Calu3 (cell line): ENCODE measurements around the gene AQP1. TPM values are rescaled to one million over a fixed set of nuclear protein-coding genes. Genes with fewer than 3 reads are reported as not detected.

ENCODE experiments used
- BruUV-seq: library from RNA; stranded (reverse); fragments of 400-500 nt; replicated peaks from 2 replicates; lab custom pipeline; 2021; lab: Mats Ljungman, UMichigan
- CTCF ChIA-PET: fragments of 300-600 bp; sonication (Branson Sonifier 250); formaldehyde crosslinking; loops from one replicate; lab custom pipeline; 2022; ENCODE audit warnings: antibody characterized with exemption; lab: Charles Lee
- DNase-seq: peaks from one replicate; pipeline ENCODE4 v3.0.0; 2022
- H3K27ac Mint-ChIP-seq: one replicate; pipeline ENCODE4 v1.8.0; 2022; ENCODE audit warnings: mixed read lengths; ENCODE audit not compliant: unreplicated experiment
- H3K27me3 Mint-ChIP-seq: one replicate; pipeline ENCODE4 v1.8.0; 2022; ENCODE audit warnings: mixed read lengths; ENCODE audit not compliant: unreplicated experiment
- H3K36me3 Mint-ChIP-seq: one replicate; pipeline ENCODE4 v1.8.0; 2022; ENCODE audit warnings: mild to moderate bottlenecking, moderate library complexity, mixed read lengths; ENCODE audit not compliant: insufficient read depth, unreplicated experiment
- H3K4me1 Mint-ChIP-seq: one replicate; pipeline ENCODE4 v1.8.0; 2022; ENCODE audit warnings: mild to moderate bottlenecking, low read depth, mixed read lengths; ENCODE audit not compliant: unreplicated experiment
- H3K4me3 Mint-ChIP-seq: one replicate; pipeline ENCODE4 v1.8.0; 2022; ENCODE audit warnings: mild to moderate bottlenecking, low read depth, moderate library complexity, mixed read lengths; ENCODE audit not compliant: unreplicated experiment
- H3K9me3 Mint-ChIP-seq: one replicate; pipeline ENCODE4 v1.8.0; 2022; ENCODE audit warnings: low read depth, mixed read lengths; ENCODE audit not compliant: unreplicated experiment
- CTCF ChIP-seq: fragments of 200-600 bp; IDR thresholded peaks from one replicate; pipeline ENCODE4 v1.8.0; 2022; ENCODE audit warnings: antibody characterized with exemption; ENCODE audit not compliant: unreplicated experiment
- intact Hi-C: fragments of 100-400 bp; cut with micrococcal nuclease; formaldehyde crosslinking; loops from one replicate; pipeline ENCODE4 v1.10.0; 2022; ENCODE audit not compliant: unreplicated experiment
- total RNA-seq: library from RNA; stranded (reverse); gene quantifications from 2 replicates; pipeline ENCODE4 v1.2.3, GENCODE V29; 2022

Gene AQP1
- total RNA-seq, 1 experiment from 2014 or later = 1.7 TPM

GRCh38 chr7:30873656-30874055 lies 38.0 kb upstream of the AQP1 start:
- Mint-ChIP-seq H3K27me3 (no peaks in the 10 kb centered on the region), H3K27ac (no peak overlapping the region), H3K4me1 (no peaks in the 10 kb centered on the region), H3K4me3 (no peak overlapping the region), H3K36me3 (no peaks in the 10 kb centered on the region), H3K9me3 (no peaks in the 10 kb centered on the region)
- CTCF ChIA-PET = interaction anchor here (0.8 kb wide), 1 partner anchor 9 kb away, joined by 4 read pairs; no protein-coding TSS in a partner anchor
- intact Hi-C loops = no loop called here
- BruUV-seq = no TSS peak
- TF ChIP-seq CTCF = no peak
- DNase-seq = no peak

- Mint-ChIP-seq H3K9me3 (no peaks in the 10 kb centered on the region), H3K36me3 (no peaks in the 10 kb centered on the region), H3K4me3 (no peak overlapping the region), H3K4me1 (no peaks in the 10 kb centered on the region), H3K27ac (no peak overlapping the region), H3K27me3 (no peaks in the 10 kb centered on the region)
- CTCF ChIA-PET = no interaction called here
- no TSS peak for BruUV-seq
- DNase-seq = no peak
- intact Hi-C loops = no loop called here
- no peak for TF ChIP-seq CTCF
These were observed 36.9 kb upstream of the AQP1 start for GRCh38 chr7:30874656-30875302.

GRCh38 chr7:30877015-30877769 lies 34.5 kb upstream of the AQP1 start:
- H3K27ac Mint-ChIP-seq = no peak overlapping the region
- no peak for DNase-seq
- no peaks in the 10 kb centered on the region for H3K4me1 Mint-ChIP-seq
- no peak for TF ChIP-seq CTCF
- BruUV-seq = no TSS peak
- intact Hi-C loops = no loop called here
- H3K4me3 Mint-ChIP-seq = no peak overlapping the region
- CTCF ChIA-PET = no interaction called here
- H3K27me3 Mint-ChIP-seq = no peaks in the 10 kb centered on the region
- no peaks in the 10 kb centered on the region for H3K36me3 Mint-ChIP-seq
- no peaks in the 10 kb centered on the region for H3K9me3 Mint-ChIP-seq

GRCh38 chr7:30877993-30878392 lies 33.7 kb upstream of the AQP1 start:
- intact Hi-C loops = no loop called here
- no peak overlapping the region for H3K27ac Mint-ChIP-seq
- no peaks in the 10 kb centered on the region for H3K4me1 Mint-ChIP-seq
- no TSS peak for BruUV-seq
- H3K36me3 Mint-ChIP-seq = no peaks in the 10 kb centered on the region
- H3K27me3 Mint-ChIP-seq = no peaks in the 10 kb centered on the region
- DNase-seq = no peak
- CTCF ChIA-PET = no interaction called here
- H3K9me3 Mint-ChIP-seq = no peaks in the 10 kb centered on the region
- no peak overlapping the region for H3K4me3 Mint-ChIP-seq
- TF ChIP-seq CTCF = no peak
